Fibroblast of pulmonary artery (primary cell): Measurements from ENCODE around the gene STRADB.

Source experiments
- DNase-seq: peaks from one replicate; pipeline ENCODE4 v3.0.0-alpha.2; 2010; ENCODE audit warnings: low read depth
- H3K4me3 ChIP-seq: replicated peaks from 2 replicates; pipeline ENCODE4 v1.5.1; 2011; ENCODE audit warnings: low read depth, mild to moderate bottlenecking, control low read depth, low read length, moderate library complexity
- CTCF ChIP-seq: IDR thresholded peaks from 2 replicates; pipeline ENCODE4 v1.5.1; 2011; ENCODE audit warnings: mild to moderate bottlenecking, control low read depth, low read length, inconsistent platforms; ENCODE audit errors: missing control alignments

The STRADB gene

GRCh38 chr2:201444746-201445465 lies 6.6 kb upstream of the STRADB start:
- no peak for TF ChIP-seq CTCF
- H3K4me3 ChIP-seq: no peak overlapping the region
- no peak for DNase-seq

GRCh38 chr2:201447086-201447485 lies 4.5 kb upstream of the STRADB start:
- H3K4me3 ChIP-seq: no peak overlapping the region
- no peak for DNase-seq
- no peak for TF ChIP-seq CTCF

- no peak for TF ChIP-seq CTCF
- no peak for DNase-seq
- no peak overlapping the region for H3K4me3 ChIP-seq
Measured at GRCh38 chr2:201448061-201448460, 3.5 kb upstream of the STRADB start.

GRCh38 chr2:201448701-201449100 lies 2.8 kb upstream of the STRADB start:
- no peak overlapping the region for H3K4me3 ChIP-seq
- DNase-seq: no peak
- no peak for TF ChIP-seq CTCF

GRCh38 chr2:201450954-201451291 lies 617 bp upstream of the STRADB start:
- DNase-seq: peak; percentile 46
- peak overlapping the region; percentile 92 for H3K4me3 ChIP-seq
- no peak for TF ChIP-seq CTCF

GRCh38 chr2:201452058-201452921 lies 750 bp downstream of the STRADB start:
- TF ChIP-seq CTCF: no peak
- H3K4me3 ChIP-seq: peak overlapping the region; percentile 92
- DNase-seq: no peak
